Inferior parietal cortex (tissue), 1 donor: Measurements from ENCODE around the gene GRM3.

Experiments
- DNase-seq: peaks from one replicate; pipeline ENCODE4 v3.0.0-alpha.2; 2016; ENCODE audit errors: extremely low spot score

GRM3 gene

GRCh38 chr7:86692755-86693154, 49.0 kb downstream of the GRM3 start:
- DNase-seq = no peak

GRCh38 chr7:86706406-86706805, 62.7 kb downstream of the GRM3 start:
- DNase-seq = no peak

GRCh38 chr7:86708031-86708680, 64.4 kb downstream of the GRM3 start:
- DNase-seq = peak; percentile 65

- DNase-seq = no peak
Measured at GRCh38 chr7:86720306-86720705, 76.6 kb downstream of the GRM3 start.

GRCh38 chr7:86733783-86734182, 90.1 kb downstream of the GRM3 start:
- DNase-seq = no peak

GRCh38 chr7:86745013-86745745, 101.5 kb downstream of the GRM3 start:
- DNase-seq = no peak

- peak; percentile 50 for DNase-seq
Measured at GRCh38 chr7:86747698-86748097, 104.0 kb downstream of the GRM3 start.

- no peak for DNase-seq
Measured at GRCh38 chr7:86748201-86748600, 104.5 kb downstream of the GRM3 start.

- DNase-seq = no peak
Measured at GRCh38 chr7:86748843-86749719, 105.4 kb downstream of the GRM3 start.

- no peak for DNase-seq
Measured at GRCh38 chr7:86749741-86750665, 106.3 kb downstream of the GRM3 start.

GRCh38 chr7:86760236-86760635, 116.5 kb downstream of the GRM3 start:
- no peak for DNase-seq

- DNase-seq = no peak
Measured at GRCh38 chr7:86762129-86762528, 118.4 kb downstream of the GRM3 start.

GRCh38 chr7:86765931-86766330, 122.2 kb downstream of the GRM3 start:
- no peak for DNase-seq

GRCh38 chr7:86768394-86768793, 124.7 kb downstream of the GRM3 start:
- no peak for DNase-seq

- DNase-seq = no peak
Measured at GRCh38 chr7:86768967-86769760, 125.5 kb downstream of the GRM3 start.

GRCh38 chr7:86773309-86773708, 129.6 kb downstream of the GRM3 start:
- no peak for DNase-seq

GRCh38 chr7:86775203-86775602, 131.5 kb downstream of the GRM3 start:
- DNase-seq = no peak

GRCh38 chr7:86776136-86776535, 132.4 kb downstream of the GRM3 start:
- no peak for DNase-seq

GRCh38 chr7:86778271-86778670, 134.6 kb downstream of the GRM3 start:
- no peak for DNase-seq

GRCh38 chr7:86784765-86785164, 141.1 kb downstream of the GRM3 start:
- DNase-seq = no peak

- DNase-seq = no peak
Measured at GRCh38 chr7:86785641-86786040, 141.9 kb downstream of the GRM3 start.
